Transverse colon (tissue), 4 donors: ENCODE measurements around the gene LIN37. TPM values are rescaled to one million over a fixed set of nuclear protein-coding genes. Genes with fewer than 3 reads are reported as not detected.

ENCODE experiments used
- DNase-seq: peaks from one replicate; pipeline ENCODE4 v3.0.0-alpha.2; 2019
- H3K27ac ChIP-seq, 4 donors: fragments of 200-600 bp; sonication (generic); 2 replicates each; pipeline ENCODE4 v1.5.1; 2016 to 2018; ENCODE audit warnings: inconsistent platforms in 4 of 4
- H3K27me3 ChIP-seq: fragments of 200-600 bp; sonication (generic); 2 replicates; pipeline ENCODE4 v1.5.1; 2017; ENCODE audit warnings: inconsistent platforms
- H3K36me3 ChIP-seq, 4 donors: fragments of 200-600 bp; sonication (generic); 2 replicates each; pipeline ENCODE4 v1.5.1; 2017 to 2019; ENCODE audit warnings: inconsistent platforms in 4 of 4
- H3K4me1 ChIP-seq, 4 donors: fragments of 200-600 bp; sonication (generic); 2 replicates each; pipeline ENCODE4 v1.5.1; 2017 to 2020; ENCODE audit warnings: inconsistent platforms in 4 of 4
- H3K4me3 ChIP-seq, 4 donors: fragments of 200-600 bp; sonication (generic); 1 replicate in 1 of 4; 2 replicates in 3 of 4; pipeline versions ENCODE4 v1.5.1 to v1.6.1; 2017 to 2019; ENCODE audit warnings: inconsistent platforms in 4 of 4
- H3K9me3 ChIP-seq, 2 donors: fragments of 200-600 bp; sonication (generic); 2 replicates each; pipeline ENCODE4 v1.5.1; 2017 to 2019; ENCODE audit warnings: inconsistent platforms in 2 of 2
- CTCF ChIP-seq, 5 experiments: fragments of 200-600 bp in 3 of 5; fragments of 450-650 bp in 2 of 5; sonication (generic) in 3 of 5; IDR thresholded peaks; 1 replicate in 2 of 5; 2 replicates in 3 of 5; pipeline ENCODE4 v1.5.1; 2016 to 2017; ENCODE audit warnings: antibody characterized with exemption in 5 of 5, inconsistent platforms in 3 of 5, mild to moderate bottlenecking in 2 of 5, moderate library complexity in 1 of 5
- EP300 ChIP-seq: sonication (generic); formaldehyde crosslinking; IDR thresholded peaks from one replicate; pipeline ENCODE4 v1.6.1; 2017; ENCODE audit warnings: antibody characterized with exemption, low read depth
- POLR2A ChIP-seq: fragments of 450-650 bp; IDR thresholded peaks from one replicate; pipeline ENCODE4 v1.6.1; 2016; ENCODE audit warnings: antibody characterized with exemption, mild to moderate bottlenecking, moderate library complexity
- POLR2AphosphoS5 ChIP-seq, 3 donors: sonication (generic); formaldehyde crosslinking; IDR thresholded peaks; one replicate each; pipeline ENCODE4 v1.6.1; 2016; ENCODE audit warnings: antibody characterized with exemption in 3 of 3
- WGBS, 2 donors: methylation state at CpG; one replicate each; pipeline ENCODE4 v1.1.5; 2018; ENCODE audit warnings: low coverage in 1 of 2; 5-methylcytosine and 5-hydroxymethylcytosine counted together
- in situ Hi-C, 4 donors: fragments of 200-750 bp; cut with MboI; loops; one replicate each; pipeline versions ENCODE4 v1.15.0 to v1.15.1; 2017; ENCODE audit warnings: low sequenced_read_pairs in 3 of 4, low pct_ligation_motif_present in 1 of 4, low pct_unique_long_range_greater_than_20kb in 1 of 4
- intact Hi-C: fragments of 100-400 bp; cut with DNase I; formaldehyde crosslinking; loops from one replicate; pipeline ENCODE4 v1.15.1; 2023; ENCODE audit warnings: low total_unique reads
- total RNA-seq, 4 donors: library from RNA; depleted of rRNA; stranded (reverse); fragments of >200 nt; gene quantifications; one replicate each; pipeline ENCODE4 v1.1.0, GENCODE V29; 2016

The LIN37 gene
- total RNA-seq, 4 donors from 2014 or later: 10.5 to 41.1 (median 15.8) TPM

GRCh38 chr19:35716801-35717664 is 31.3 kb upstream of the LIN37 start:
- peaks cover 18 to 28% (median 24%) of the 10 kb centered on the region in 4 donors for H3K4me1 ChIP-seq
- H3K4me3 ChIP-seq: peak overlapping the region; percentile 75 to 89 (median 86)
- WGBS, 2 donors: 1% methylated on average over 62 of the region's 77 CpGs; no CpG with 5 or more reads in 1 of the 2 donors
- TF ChIP-seq EP300: no peak
- TF ChIP-seq CTCF (IDR thresholded peaks at IDR 0.05): peak; percentile 90 to 97 (median 93)
- peak; percentile 44 for TF ChIP-seq POLR2A
- TF ChIP-seq POLR2AphosphoS5 (IDR thresholded peaks at IDR 0.05): peak in 2 of 3 donors; percentile 53 to 54
- in situ Hi-C loops: no loop called here
- DNase-seq: peak; percentile 89
- peak overlapping the region; percentile 91 to 95 (median 92) for H3K27ac ChIP-seq
- H3K27me3 ChIP-seq: no peaks in the 10 kb centered on the region
- H3K9me3 ChIP-seq: no peaks in the 10 kb centered on the region
- peaks cover 0 to 6% (median 0%) of the 10 kb centered on the region in 4 donors for H3K36me3 ChIP-seq
- intact Hi-C loops: loop anchor here (10.0 kb wide), 1 partner anchor 172 kb away; the partner anchor contains the start of gene TMEM147

- intact Hi-C loops: loop anchor here (10.0 kb wide), 1 partner anchor 173 kb away; the partner anchor contains the start of gene TMEM147
Observed at GRCh38 chr19:35717665-35718344, 30.6 kb upstream of the LIN37 start, which contains the start of gene KMT2B. Gene KMT2B, plus strand, starts transcription at chr19:35718003. Its CDS starts 16 bp downstream, at chr19:35718019.

DNA sequence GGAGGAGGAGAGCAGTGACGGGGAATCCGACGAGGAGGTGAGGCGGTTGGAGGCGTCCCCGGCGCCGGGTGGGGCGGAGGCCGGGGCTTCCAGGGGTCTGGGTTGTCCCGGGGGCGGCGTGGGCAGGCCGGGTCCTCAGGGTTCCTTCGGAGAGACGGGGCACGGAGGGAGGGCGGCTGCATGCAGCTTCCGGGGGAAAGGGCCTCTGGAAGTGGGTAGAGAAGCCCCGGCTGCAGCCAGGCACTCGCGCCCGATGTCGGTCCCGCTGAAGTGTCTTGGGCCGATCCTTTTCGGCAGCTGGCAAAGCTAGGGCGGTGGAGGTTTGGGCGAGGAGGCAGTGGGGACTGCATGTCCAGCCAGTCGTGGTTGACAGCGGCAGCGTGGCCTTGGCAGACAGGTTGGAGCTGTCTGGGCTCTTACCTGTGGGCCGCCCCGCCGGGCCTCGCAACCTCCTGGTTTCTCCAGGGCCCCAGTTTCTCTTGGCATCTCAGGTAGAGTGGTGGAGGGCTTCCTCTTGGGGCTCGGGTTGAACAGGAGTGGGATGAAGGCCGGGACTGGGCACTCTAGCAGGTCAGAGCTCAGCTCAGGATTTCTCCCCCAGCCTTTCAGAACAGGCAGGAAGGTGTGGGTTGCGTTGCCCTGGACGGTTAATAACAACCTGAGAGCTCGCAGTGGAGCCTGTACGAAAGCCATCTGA is 29.9 kb upstream of the LIN37 start:
- H3K4me1 ChIP-seq: peaks cover 18 to 28% (median 24%) of the 10 kb centered on the region in 4 donors
- intact Hi-C loops (loop anchor here (10.0 kb wide), 1 partner anchor 174 kb away; the partner anchor contains the start of gene TMEM147), in situ Hi-C loops (no loop called here)
- H3K4me3 ChIP-seq: peak overlapping the region; percentile 52 to 89 (median 85)
- TF ChIP-seq CTCF (IDR thresholded peaks at IDR 0.05) (no peak), POLR2AphosphoS5 (IDR thresholded peaks at IDR 0.05) (no peak), POLR2A (no peak), EP300 (no peak)
- peak overlapping the region; percentile 91 to 95 (median 92) for H3K27ac ChIP-seq
- H3K27me3 ChIP-seq: no peaks in the 10 kb centered on the region
- peak; percentile 49 for DNase-seq
- peaks cover 0 to 19% (median 7%) of the 10 kb centered on the region in 4 donors for H3K36me3 ChIP-seq
- H3K9me3 ChIP-seq: no peaks in the 10 kb centered on the region
- WGBS, 2 donors: 0 to 1% methylated on average over 1 to 15 of the region's 42 CpGs

More at GRCh38 chr19:35717665-35718344, 30.6 kb upstream of the LIN37 start, which contains the start of gene KMT2B:
- H3K4me1 ChIP-seq: peaks cover 18 to 28% (median 24%) of the 10 kb centered on the region in 4 donors
- in situ Hi-C loops: no loop called here
- peaks cover 0 to 12% (median 3%) of the 10 kb centered on the region in 4 donors for H3K36me3 ChIP-seq
- H3K4me3 ChIP-seq: peak within 1 kb of the TSS; percentile 81 to 89 (median 86)
- no peaks in the 10 kb centered on the region for H3K9me3 ChIP-seq
- peak within 1 kb of the TSS; percentile 91 to 95 (median 92) for H3K27ac ChIP-seq
- no peaks in the 10 kb centered on the region for H3K27me3 ChIP-seq
- 1% methylated on average over 33 of the region's 109 CpGs; no CpG with 5 or more reads in 1 of the 2 donors for WGBS, 2 donors
- peak; percentile 96 for DNase-seq
- no peak for TF ChIP-seq POLR2A
- no peak for TF ChIP-seq CTCF (IDR thresholded peaks at IDR 0.05)
- no peak for TF ChIP-seq EP300
- TF ChIP-seq POLR2AphosphoS5 (IDR thresholded peaks at IDR 0.05): peak in 1 of 3 donors; percentile 7
